ENCODE measurements around the gene LRP1B. TPM values are rescaled to one million over a fixed set of nuclear protein-coding genes. Genes with fewer than 3 reads are reported as not detected.

LRP1B gene
- total RNA-seq, 4 donors from 2014 or later, result 37.1 to 82.7 (median 50.9) TPM

DNA sequence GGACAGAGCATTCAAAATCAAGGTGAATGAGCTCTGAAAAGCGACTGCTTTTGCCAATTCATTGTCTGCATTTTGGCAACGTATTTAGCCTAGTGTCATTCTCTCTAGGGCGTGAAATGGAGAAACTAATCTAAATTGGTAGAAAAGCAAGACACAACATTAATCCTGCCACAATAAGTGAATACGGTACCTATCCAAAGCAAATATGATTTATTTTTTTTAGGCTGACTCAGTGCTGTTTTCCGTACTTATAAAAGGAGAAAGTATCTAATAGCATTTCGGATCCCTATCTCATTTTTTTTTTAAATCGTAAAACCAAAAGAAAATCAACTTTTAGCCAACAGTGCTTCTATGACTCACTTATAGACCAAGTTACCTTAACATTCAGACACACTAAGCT lies 672.5 kb downstream of the LRP1B start:
- peaks cover 0 to 7% of the 10 kb centered on the region in 2 donors for H3K4me1 ChIP-seq
- no peaks in the 10 kb centered on the region for H3K9me3 ChIP-seq
- TF ChIP-seq, protein P1, sequence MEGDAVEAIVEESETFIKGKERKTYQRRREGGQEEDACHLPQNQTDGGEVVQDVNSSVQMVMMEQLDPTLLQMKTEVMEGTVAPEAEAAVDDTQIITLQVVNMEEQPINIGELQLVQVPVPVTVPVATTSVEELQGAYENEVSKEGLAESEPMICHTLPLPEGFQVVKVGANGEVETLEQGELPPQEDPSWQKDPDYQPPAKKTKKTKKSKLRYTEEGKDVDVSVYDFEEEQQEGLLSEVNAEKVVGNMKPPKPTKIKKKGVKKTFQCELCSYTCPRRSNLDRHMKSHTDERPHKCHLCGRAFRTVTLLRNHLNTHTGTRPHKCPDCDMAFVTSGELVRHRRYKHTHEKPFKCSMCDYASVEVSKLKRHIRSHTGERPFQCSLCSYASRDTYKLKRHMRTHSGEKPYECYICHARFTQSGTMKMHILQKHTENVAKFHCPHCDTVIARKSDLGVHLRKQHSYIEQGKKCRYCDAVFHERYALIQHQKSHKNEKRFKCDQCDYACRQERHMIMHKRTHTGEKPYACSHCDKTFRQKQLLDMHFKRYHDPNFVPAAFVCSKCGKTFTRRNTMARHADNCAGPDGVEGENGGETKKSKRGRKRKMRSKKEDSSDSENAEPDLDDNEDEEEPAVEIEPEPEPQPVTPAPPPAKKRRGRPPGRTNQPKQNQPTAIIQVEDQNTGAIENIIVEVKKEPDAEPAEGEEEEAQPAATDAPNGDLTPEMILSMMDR (IDR thresholded peaks at IDR 0.05), result no peak
- TF ChIP-seq POLR2A (IDR thresholded peaks at IDR 0.05), result no peak
- no peaks in the 10 kb centered on the region for H3K27me3 ChIP-seq
- no peak overlapping the region for H3K27ac ChIP-seq
- H3K36me3 ChIP-seq, result no peaks in the 10 kb centered on the region
- intact Hi-C loops (cut with DNase I), result no loop called here
- no peak for DNase-seq
- no peak overlapping the region for H3K4me3 ChIP-seq (replicated peaks in 1 of 3)
- WGBS, 2 donors, result 77 to 92% methylated on average over 7 of the region's 7 CpGs

DNA sequence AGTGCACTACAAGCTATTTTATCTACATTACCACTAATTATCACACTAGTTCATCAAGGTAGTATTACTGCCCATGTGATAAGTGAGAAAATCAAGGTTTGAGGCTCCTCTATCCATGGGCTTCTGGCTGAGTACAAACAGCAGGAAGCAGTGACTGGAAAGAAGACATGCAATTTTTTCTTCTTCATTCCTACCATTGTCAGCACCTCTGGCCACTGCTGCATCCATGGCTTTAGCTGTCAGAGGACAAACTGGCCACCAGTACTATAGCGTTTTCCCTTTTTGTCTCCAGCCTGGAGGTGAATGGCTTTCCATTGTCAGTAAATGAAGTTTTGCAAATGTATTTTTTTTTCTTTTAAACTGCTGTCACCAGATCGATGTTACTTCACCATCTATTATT lies 674.9 kb downstream of the LRP1B start:
- no peaks in the 10 kb centered on the region for H3K27me3 ChIP-seq
- no peaks in the 10 kb centered on the region for H3K36me3 ChIP-seq
- DNase-seq, result no peak
- WGBS, 2 donors, result 78 to 81% methylated on average over 2 of the region's 2 CpGs
- peaks cover 0 to 7% of the 10 kb centered on the region in 2 donors for H3K4me1 ChIP-seq
- H3K27ac ChIP-seq, result no peak overlapping the region
- intact Hi-C loops (cut with DNase I), result no loop called here
- no peaks in the 10 kb centered on the region for H3K9me3 ChIP-seq
- no peak overlapping the region for H3K4me3 ChIP-seq (replicated peaks in 1 of 3)
- TF ChIP-seq POLR2A (IDR thresholded peaks at IDR 0.05), result no peak
- TF ChIP-seq, protein P1 (IDR thresholded peaks at IDR 0.05), result no peak

DNA sequence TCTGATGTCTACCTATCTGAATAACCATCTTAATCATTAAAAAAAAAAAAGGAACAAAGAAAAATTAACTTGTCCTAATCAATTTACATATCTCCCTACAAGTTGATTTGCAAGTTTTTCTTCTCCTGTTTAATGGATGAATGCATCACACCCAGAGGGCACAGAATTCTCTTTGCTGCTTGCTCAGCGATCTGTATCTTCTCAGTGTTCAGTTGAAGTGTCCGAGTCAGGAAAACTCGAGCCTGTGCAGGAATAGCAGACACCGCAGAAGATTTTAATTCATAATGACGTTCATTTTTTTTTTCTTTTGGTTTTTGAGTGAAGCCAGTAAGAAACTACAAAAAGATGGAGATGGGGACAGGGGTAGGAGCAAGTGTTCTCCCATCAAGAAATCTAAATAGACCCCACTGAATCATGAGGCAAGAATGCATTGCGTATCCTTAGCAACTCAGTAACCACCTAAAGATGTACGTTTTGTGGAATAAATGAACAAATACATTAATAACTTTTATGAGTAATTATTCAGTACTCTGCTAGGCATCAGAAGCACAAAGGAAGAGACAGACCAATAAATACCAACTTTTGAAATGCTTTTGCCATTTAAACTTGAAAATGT lies 675.5 kb downstream of the LRP1B start:
- Histone ChIP-seq H3K36me3 (no peaks in the 10 kb centered on the region), H3K27ac (no peak overlapping the region), H3K27me3 (no peaks in the 10 kb centered on the region), H3K4me3 (replicated peaks in 1 of 3) (no peak overlapping the region), H3K9me3 (no peaks in the 10 kb centered on the region), H3K4me1 (peaks cover 0 to 7% of the 10 kb centered on the region in 2 donors)
- TF ChIP-seq POLR2A (IDR thresholded peaks at IDR 0.05), result no peak
- TF ChIP-seq, protein P1 (IDR thresholded peaks at IDR 0.05), result no peak
- DNase-seq, result peak; percentile 25 to 38
- intact Hi-C loops (cut with DNase I), result no loop called here
- WGBS, 2 donors, result 34 to 37% methylated on average over 7 of the region's 7 CpGs

DNA sequence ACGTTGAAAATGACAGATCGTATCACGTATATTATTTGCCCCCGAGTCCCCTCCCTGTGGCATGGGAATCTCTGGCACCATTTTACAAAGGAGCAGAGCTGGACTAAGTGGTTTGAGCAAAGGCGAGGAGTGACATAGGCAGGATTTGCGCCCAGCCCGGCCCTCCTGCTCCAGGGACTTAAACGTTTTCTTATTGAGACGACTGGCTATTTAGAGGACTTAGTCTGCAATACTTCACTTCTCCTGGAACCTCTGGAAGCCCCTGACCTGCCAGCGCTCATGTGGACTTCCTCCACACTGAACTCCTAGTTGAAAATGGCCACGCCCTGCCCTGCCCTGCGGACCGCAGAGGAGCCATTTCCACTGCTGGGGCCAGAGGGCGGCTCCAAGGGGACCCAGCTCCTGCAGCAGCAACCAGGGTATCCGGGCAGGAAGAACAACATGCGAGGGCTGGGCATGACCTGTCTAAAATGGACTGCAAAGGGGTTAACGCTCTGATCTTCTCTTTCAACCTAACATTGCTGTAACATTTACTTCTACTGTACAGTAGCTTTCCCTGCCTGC lies 690.7 kb downstream of the LRP1B start:
- no peaks in the 10 kb centered on the region for H3K9me3 ChIP-seq
- 89 to 94% methylated on average over 17 of the region's 17 CpGs for WGBS, 2 donors
- H3K4me3 ChIP-seq (replicated peaks in 1 of 3), result no peak overlapping the region
- no peaks in the 10 kb centered on the region for H3K4me1 ChIP-seq
- H3K27me3 ChIP-seq, result no peaks in the 10 kb centered on the region
- DNase-seq, result no peak
- intact Hi-C loops (cut with DNase I), result no loop called here
- no peaks in the 10 kb centered on the region for H3K36me3 ChIP-seq
- TF ChIP-seq POLR2A (IDR thresholded peaks at IDR 0.05), result no peak
- TF ChIP-seq, protein P1 (IDR thresholded peaks at IDR 0.05), result no peak
- H3K27ac ChIP-seq, result no peak overlapping the region

DNA sequence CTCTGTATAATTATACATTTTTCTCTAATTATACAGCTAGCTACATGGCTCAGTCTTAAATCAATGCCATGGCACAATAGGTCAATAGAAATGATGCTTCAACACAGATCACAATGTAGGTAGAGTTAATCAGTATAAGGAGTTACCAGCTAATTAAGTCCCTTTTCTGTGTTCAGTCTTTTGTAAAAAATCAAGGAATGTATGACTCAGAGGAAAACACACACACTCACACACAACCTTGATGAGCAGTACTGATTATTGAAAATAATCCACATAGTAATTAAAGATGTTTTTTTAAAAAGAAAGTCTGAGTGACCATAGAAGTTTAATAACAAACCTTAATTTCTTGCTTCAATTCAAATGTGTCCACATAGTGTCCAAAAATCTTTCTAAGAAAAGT lies 691.3 kb downstream of the LRP1B start:
- H3K9me3 ChIP-seq, result no peaks in the 10 kb centered on the region
- H3K27ac ChIP-seq, result no peak overlapping the region
- H3K4me1 ChIP-seq, result no peaks in the 10 kb centered on the region
- no peaks in the 10 kb centered on the region for H3K27me3 ChIP-seq
- H3K36me3 ChIP-seq, result no peaks in the 10 kb centered on the region
- DNase-seq, result no peak
- intact Hi-C loops (cut with DNase I), result no loop called here
- TF ChIP-seq, protein P1 (IDR thresholded peaks at IDR 0.05), result no peak
- TF ChIP-seq POLR2A (IDR thresholded peaks at IDR 0.05), result no peak
- no peak overlapping the region for H3K4me3 ChIP-seq (replicated peaks in 1 of 3)

Measured in thyroid gland (tissue), 4 donors.